ENCODE results near the gene ARHGDIA. TPM values are rescaled to one million over a fixed set of nuclear protein-coding genes. Genes with fewer than 3 reads are reported as not detected.

Gene ARHGDIA
- total and polyA plus RNA-seq, 2 of the 8 experiments (the other 6 are each of a cell fraction or from before 2014, with no cell fraction given), result 62.4 to 217 TPM

GRCh38 chr17:81858170-81858966 lies 12.8 kb downstream of the ARHGDIA start:
- peak overlapping the region in 1 of 4 experiments; percentile 80; a peak in 1 of 8 replicates for H3K4me3 ChIP-seq (ENCODE audit: extremely low read depth in 1 of 4, insufficient read depth in 2 of 4, low read depth in 3 of 4, low read length in 4 of 4)
- peak overlapping the region; percentile 56 for H4K91ac ChIP-seq (replicated peaks; ENCODE audit: insufficient read length, low read length)
- no peak overlapping the region for H3K56ac ChIP-seq (replicated peaks; ENCODE audit: insufficient read length, low read depth, low read length)
- peaks cover 7 to 20% of the 10 kb centered on the region in 2 experiments for H4K20me1 ChIP-seq (replicated peaks in 1 of 2; ENCODE audit: control insufficient read depth in 1 of 2, insufficient read depth in 2 of 2, low read length in 2 of 2)
- peak overlapping the region; percentile 79 to 92; a peak in 2 of 4 replicates for H3K4me2 ChIP-seq (ENCODE audit: insufficient read depth in 1 of 2, low read depth in 2 of 2, low read length in 2 of 2)
- no peak overlapping the region for H3K14ac ChIP-seq (ENCODE audit: insufficient read length)
- H3K4me1 ChIP-seq (replicated peaks in 1 of 4; ENCODE audit: control insufficient read depth in 3 of 4, insufficient read depth in 4 of 4, low read length in 3 of 4), result peaks cover 0 to 5% (median 5%) of the 10 kb centered on the region in 4 experiments; a peak in 5 of 7 replicates
- H3K18ac ChIP-seq (ENCODE audit: extremely low read depth, low read length), result no peak overlapping the region
- no peak overlapping the region for H2AK5ac ChIP-seq (ENCODE audit: low read depth, low read length)
- no peaks in the 10 kb centered on the region; a peak in 1 of 7 replicates for H3K27me3 ChIP-seq (replicated peaks in 1 of 4; ENCODE audit: control insufficient read depth in 3 of 4, extremely low read depth in 1 of 4, insufficient read depth in 3 of 4, low read length in 3 of 4)
- peaks cover 8% of the 10 kb centered on the region for H3K23me2 ChIP-seq (ENCODE audit: low read depth, low read length)
- POLR2A ChIA-PET (ENCODE audit: partially characterized antibody), result interaction anchor here (0.9 to 3.6 kb wide), 6 partner anchors 8 to 144 kb away, joined by 3 to 17 read pairs (median 4); partner anchors contain the start of genes ARHGDIA and PPP1R27
- peak overlapping the region; percentile 73; the same call in 1 of the 2 replicates for H4K8ac ChIP-seq (ENCODE audit: extremely low read depth, insufficient read depth, low read length)
- 89% methylated on average over 20 of the region's 30 CpGs; no CpG with 5 or more reads in 1 of the 2 experiments for WGBS, 2 experiments (ENCODE audit: extremely low coverage in 1 of 2, insufficient coverage in 1 of 2, insufficient read length in 1 of 2, insufficient replicate concordance in 2 of 2, low coverage in 1 of 2, low lambda C conversion rate in 2 of 2, missing lambda C conversion rate in 1 of 2)
- no peak overlapping the region for H2BK5ac ChIP-seq (ENCODE audit: low read depth, low read length)
- H3K79me1 ChIP-seq (ENCODE audit: low read depth, low read length), result peaks cover 17% of the 10 kb centered on the region
- H2BK20ac ChIP-seq (ENCODE audit: low read length), result no peak overlapping the region
- H3K36me3 ChIP-seq (ENCODE audit: control insufficient read depth in 2 of 4, insufficient read depth in 4 of 4, low read length in 3 of 4), result peaks cover 19 to 41% (median 28%) of the 10 kb centered on the region in 4 experiments; a peak in 7 of 8 replicates
- CTCF ChIA-PET (ENCODE audit: partially characterized antibody), result interaction anchor here (0.8 to 2.7 kb wide), 4 partner anchors 11 to 123 kb away, joined by 3 to 18 read pairs (median 6); no protein-coding TSS in a partner anchor
- peaks cover 13 to 44% of the 10 kb centered on the region in 2 experiments for H3K79me2 ChIP-seq (ENCODE audit: control insufficient read depth in 1 of 2, insufficient read depth in 2 of 2, low read length in 2 of 2)
- no peak overlapping the region for H2BK12ac ChIP-seq (ENCODE audit: low read depth, low read length)
- no peaks in the 10 kb centered on the region for H3K9me3 ChIP-seq (ENCODE audit: insufficient read depth in 2 of 2, low read depth in 1 of 2, low read length in 1 of 2)
- TF ChIP-seq SUZ12 (IDR thresholded peaks at IDR 0.05; ENCODE audit: low read length) (no peak), RFX5 (IDR thresholded peaks at IDR 0.05; ENCODE audit: borderline replicate concordance, low read depth, low read length) (no peak), ZNF274 (IDR thresholded peaks at IDR 0.05; ENCODE audit: borderline replicate concordance, extremely low read depth, low read length) (no peak)
- no peak overlapping the region for H3K23ac ChIP-seq (ENCODE audit: insufficient read length)
- no peak overlapping the region for H4K5ac ChIP-seq (ENCODE audit: insufficient read length, low read depth, low read length)
- 0 out of 7 replicates have a peak overlapping the region, but pooled peaks of 1 of the 4 experiments have one; percentile 4 for H3K9ac ChIP-seq (replicated peaks in 1 of 4; ENCODE audit: extremely low read depth in 1 of 4, low read depth in 3 of 4, low read length in 3 of 4)
- no peak overlapping the region for H2BK15ac ChIP-seq (ENCODE audit: low read length)
- no peak overlapping the region for H3K27ac ChIP-seq (ENCODE audit: low read depth, low read length)
- no peak overlapping the region for H3K4ac ChIP-seq (replicated peaks; ENCODE audit: insufficient read length, low read depth, low read length)
- no peak overlapping the region for H2AFZ ChIP-seq (ENCODE audit: low read length)
- no peak overlapping the region for H2BK120ac ChIP-seq (replicated peaks; ENCODE audit: low read depth, low read length)
- FAIRE-seq (no peak), DNase-seq (ENCODE audit: low read depth in 1 of 2, low spot score in 2 of 2) (no peak)
